Raji (cell line): ENCODE data around the gene CPLANE2.

Experiments
- POLR2A ChIP-seq: IDR thresholded peaks from 2 replicates; pipeline ENCODE4 v1.6.1; 2011; ENCODE audit warnings: low read depth, low read length, control low read depth; ENCODE audit not compliant: insufficient read depth

The CPLANE2 gene

GRCh38 chr1:16219968-16220500 lies 16.9 kb downstream of the CPLANE2 start:
- no peak for TF ChIP-seq POLR2A

GRCh38 chr1:16218674-16219071 lies 18.3 kb downstream of the CPLANE2 start:
- TF ChIP-seq POLR2A = no peak

DNA sequence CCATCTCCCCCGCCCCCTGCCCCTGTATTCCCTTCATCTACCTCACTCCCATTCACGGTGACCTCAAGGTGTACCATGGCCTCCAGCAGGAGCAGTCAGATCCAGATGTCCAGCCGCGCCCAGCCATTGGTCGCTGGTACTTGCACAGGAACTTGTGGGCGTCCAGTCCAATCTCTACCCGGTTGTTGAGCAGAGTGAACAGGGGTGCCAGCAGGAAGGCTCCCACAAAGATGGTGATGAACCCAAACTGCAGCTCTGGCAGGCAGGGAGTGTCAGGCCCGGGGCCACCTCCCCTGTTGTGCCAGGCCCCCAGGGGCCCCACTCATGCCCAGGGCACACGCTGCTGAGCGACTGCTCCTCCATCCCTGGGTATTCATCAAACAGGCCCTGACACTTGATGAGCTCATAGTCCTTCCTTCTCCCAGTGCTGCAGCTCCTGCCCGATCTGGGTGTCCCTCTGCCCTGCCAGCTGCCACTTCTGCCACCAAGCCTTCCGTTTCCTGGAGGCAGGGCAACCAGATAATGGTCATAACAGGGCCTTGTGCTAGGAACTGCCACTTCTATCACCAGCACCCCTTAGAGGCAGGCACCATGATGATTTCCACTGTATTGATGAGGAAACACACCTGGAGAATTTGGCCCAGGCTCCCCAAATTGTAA lies 18.8 kb downstream of the CPLANE2 start:
- TF ChIP-seq POLR2A = no peak

- peak; percentile 53 for TF ChIP-seq POLR2A
These were observed 19.8 kb downstream of the CPLANE2 start for GRCh38 chr1:16217061-16217785.

DNA sequence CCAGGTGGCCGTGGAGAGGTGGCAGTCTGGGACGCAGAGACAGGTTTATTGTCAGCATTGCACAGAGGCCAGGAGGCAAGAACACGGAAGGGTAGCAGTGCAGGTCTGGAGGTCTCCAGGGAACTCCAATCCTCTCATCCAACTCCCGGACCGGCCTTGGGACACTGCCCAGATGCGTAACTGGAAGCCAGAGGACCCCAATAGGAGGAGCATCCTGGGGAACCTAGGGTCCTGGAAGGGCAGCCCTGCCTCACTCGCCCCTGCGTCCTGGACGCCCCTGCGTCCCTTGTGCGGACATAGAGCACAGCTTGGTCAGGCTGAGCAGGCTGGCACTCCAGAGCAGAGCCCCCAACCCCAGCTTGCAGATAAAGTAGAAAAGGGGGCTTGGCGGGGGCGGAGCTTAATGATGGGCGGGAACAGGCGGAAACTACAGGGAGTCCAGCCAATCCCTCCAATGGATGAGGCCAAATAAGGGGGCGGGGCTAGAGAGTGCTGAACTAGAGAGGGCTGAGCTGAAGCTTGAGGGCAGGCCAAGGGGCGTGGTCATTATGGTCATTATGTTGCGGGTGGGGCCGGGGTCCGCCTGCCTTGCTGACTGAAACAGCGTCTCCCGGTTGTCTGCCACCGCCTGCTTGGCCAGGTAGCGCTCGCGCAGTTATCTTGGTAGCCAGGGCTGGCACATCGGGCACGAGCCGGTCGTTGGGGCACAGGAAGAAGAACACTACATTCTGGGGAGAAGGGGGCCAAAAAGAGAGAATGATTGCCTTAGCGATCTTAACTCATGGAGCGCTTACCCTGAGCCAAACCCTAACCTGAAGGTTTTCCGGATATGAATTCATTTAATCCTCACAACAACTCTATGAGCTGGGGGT lies 20.9 kb downstream of the CPLANE2 start:
- no peak for TF ChIP-seq POLR2A

DNA sequence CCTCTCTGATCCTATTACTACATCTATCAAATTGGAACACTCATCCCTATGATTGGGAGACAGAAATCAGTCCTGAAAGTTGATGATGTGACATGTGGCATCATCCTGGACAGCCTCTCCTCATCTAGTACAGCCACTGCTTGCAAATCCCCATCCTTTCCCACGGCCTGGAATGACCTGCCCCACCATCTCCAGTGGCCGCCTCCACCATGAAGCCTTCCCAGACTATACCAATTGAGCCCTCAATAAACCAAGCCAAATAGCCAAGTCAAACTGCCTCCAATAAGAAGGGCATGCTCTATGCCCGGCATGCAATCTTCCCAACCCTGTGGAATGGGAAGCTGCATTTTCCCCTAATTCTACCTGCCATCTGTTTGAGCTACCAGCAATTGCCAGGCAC lies 24.0 kb downstream of the CPLANE2 start:
- TF ChIP-seq POLR2A = no peak

- no peak for TF ChIP-seq POLR2A
These were observed 24.6 kb downstream of the CPLANE2 start, which contains the start of gene ARHGEF19 for GRCh38 chr1:16212251-16212961. Gene ARHGEF19, minus strand, starts transcription at chr1:16212652. Its CDS starts 3,598 bp downstream, at chr1:16209054.

GRCh38 chr1:16211824-16212223 lies 25.2 kb downstream of the CPLANE2 start:
- no peak for TF ChIP-seq POLR2A

DNA sequence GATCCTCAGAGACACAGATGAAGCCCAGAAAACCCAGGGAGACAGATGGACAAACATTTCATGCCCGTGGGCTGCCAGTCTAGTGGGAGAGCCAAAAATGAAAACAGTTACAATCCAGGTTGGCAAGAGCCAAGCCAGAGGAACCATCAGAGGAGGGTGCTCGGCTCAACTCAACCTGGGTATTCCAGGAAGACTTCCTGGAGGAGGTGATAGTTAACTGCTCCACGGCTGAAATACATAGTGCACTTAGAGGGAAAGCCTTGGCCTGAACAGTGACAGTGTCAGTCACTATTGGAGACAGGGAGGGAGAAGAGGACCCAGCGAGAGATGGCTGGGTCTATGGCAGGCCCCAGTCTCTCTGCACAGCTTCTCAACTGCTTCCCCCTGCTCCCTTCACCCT lies 26.4 kb downstream of the CPLANE2 start:
- TF ChIP-seq POLR2A = no peak

DNA sequence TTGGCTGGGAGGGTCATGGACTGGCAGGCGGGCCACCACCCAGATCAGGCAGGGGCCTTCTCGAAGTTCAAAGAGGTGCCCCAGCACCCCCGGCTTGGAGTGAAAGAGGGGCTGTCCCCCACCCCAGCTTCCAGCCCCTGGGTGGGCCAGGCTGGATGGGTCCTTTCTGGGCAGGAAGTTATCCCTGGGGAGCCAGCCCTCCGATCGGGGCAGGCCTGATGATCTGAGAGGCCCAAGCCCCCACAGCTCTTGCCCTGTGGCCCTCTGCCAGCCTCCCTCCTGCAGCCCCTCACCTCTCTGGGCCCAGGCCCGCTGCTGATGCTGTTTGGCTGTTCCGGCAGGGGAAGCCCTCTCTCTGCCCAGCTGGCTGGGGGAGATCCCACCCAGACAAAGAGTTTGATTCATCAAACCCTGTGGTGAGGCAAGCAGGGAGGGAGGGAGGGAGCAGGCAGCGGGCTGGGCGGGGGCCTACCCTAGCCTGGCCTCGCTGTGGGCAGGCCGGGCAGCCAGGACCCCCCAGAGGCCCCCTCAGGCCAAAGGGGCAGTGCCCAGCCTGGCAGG lies 27.1 kb downstream of the CPLANE2 start:
- TF ChIP-seq POLR2A = no peak

GRCh38 chr1:16209132-16209846 lies 27.7 kb downstream of the CPLANE2 start:
- TF ChIP-seq POLR2A = no peak

DNA sequence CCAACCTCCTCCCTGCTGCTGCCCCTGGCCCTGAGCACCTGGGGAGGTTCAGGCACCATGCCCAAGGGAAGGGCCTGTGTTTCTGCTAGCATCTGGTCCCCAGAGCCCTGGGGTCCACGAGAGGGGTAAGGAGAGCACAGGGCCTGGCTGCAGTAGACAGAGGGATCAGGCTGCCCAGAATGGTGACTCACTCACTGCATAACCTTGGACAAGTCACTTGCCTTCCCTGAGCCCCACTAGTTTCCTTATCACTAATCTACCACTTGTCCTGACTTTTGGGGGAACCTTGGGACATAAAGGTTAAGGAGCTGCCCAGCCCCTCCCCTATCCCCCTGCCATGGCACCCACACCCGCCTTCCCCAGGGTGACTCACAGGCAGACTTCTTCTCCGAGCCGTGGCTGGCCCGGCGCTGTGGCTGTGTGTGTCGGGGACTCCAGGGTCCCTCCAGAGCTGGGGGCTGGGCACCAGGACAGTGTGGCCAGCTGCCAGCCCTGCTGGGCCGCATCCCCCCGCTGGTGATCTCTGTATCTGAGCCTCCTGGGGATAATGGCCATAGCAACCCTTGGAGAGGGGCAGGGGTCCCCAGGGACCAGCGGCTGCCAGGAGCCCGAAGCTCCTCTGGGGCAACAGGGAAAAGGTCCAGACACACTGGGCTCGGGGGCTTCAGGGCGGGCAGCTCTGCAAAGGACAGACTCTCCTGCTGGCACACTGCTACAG lies 28.6 kb downstream of the CPLANE2 start:
- no peak for TF ChIP-seq POLR2A
